ENCODE data around the gene ANKRD45. TPM values are rescaled to one million over a fixed set of nuclear protein-coding genes. Genes with fewer than 3 reads are reported as not detected.
"Not testable (repeated sequence)": the region's sequence is repeated elsewhere in the genome, so short reads cannot be mapped to it uniquely, and the experiment has no call there.

Gene ANKRD45, protein sequence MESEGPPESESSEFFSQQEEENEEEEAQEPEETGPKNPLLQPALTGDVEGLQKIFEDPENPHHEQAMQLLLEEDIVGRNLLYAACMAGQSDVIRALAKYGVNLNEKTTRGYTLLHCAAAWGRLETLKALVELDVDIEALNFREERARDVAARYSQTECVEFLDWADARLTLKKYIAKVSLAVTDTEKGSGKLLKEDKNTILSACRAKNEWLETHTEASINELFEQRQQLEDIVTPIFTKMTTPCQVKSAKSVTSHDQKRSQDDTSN
- total RNA-seq = not detected

DNA sequence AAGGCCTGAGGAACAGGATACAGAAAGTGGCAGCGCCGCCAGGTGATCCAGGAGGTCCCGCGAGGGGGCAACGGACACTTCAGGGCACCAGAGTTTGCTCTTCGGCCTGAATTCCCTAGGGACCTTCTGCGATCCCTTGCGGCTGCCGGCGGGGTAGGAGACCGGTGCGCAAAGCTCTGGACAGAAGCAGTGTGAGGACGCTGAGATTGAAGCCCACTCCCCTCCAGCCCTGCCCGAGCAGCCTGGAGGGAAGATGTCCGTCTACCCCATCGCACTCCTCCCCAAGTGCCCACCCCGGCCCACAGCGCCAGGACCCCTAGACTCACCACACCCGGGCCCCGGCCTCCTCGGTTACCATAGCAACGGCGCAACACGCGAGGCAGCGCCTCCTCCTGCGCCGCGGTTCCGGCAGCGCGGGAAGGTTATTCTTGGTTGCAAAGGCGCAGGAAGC is at the start of gene ANKRD45:
Gene ANKRD45, minus strand, starts transcription at position 361 of the 451 bp plus-strand sequence. CDS start 10,433 bp downstream, outside the sequence.
- H3K27ac Mint-ChIP-seq = peak within 1 kb of the TSS in 1 of 2 donors; percentile 45
- DNase-seq (ENCODE audit: low spot score in 2 of 2) = peak in 1 of 2 donors; percentile 27
- peaks cover 0 to 5% of the 10 kb centered on the region in 2 donors for H3K36me3 Mint-ChIP-seq
- peak in 1 of 2 donors; percentile 53 for ATAC-seq
- no peaks in the 10 kb centered on the region for H3K9me3 Mint-ChIP-seq

DNA sequence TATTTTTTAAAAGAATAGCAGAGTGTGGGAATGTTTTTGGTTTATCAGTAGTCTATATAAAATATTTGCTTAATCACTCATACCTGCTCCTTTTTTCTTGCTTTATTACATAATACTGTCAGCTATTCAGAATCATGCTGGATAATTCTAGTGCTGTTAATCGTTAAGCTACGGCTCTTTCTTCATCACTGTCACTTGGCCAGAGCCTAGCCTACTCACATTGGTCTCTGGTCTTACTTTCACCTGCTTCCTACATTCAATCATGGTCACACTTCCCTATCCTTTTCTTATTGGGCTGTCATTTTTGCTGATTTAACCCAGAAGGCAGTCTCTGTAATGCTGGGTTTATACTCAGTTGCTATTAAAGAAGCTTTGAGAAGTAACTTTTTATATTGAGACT is 47.6 kb upstream of the ANKRD45 start:
- DNase-seq (ENCODE audit: low spot score in 2 of 2) (no peak), ATAC-seq (no peak)
- H3K36me3 Mint-ChIP-seq = peaks cover 14 to 23% of the 10 kb centered on the region in 2 donors
- H3K27ac Mint-ChIP-seq = no peak overlapping the region
- H3K9me3 Mint-ChIP-seq = peaks cover 0 to 5% of the 10 kb centered on the region in 2 donors

DNA sequence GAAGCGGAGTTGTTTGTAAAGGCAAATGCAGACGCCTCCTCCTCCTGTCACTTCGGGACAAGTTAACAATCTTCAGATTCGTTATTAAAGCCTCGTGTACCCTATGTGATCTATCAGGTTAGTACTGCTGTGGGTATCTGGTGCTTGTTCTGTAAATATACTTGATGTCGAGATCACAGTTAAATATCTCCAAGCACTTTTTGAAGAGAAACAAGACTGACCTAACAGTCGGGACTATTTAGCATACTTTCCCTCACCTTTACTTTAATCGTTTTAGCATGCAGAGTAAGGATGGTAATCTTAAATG is 45.8 kb upstream of the ANKRD45 start:
- Mint-ChIP-seq H3K36me3 (peaks cover 14 to 19% of the 10 kb centered on the region in 2 donors), H3K27ac (peak overlapping the region; percentile 93 to 96), H3K9me3 (peaks cover 0 to 5% of the 10 kb centered on the region in 2 donors)
- ATAC-seq (no peak), DNase-seq (ENCODE audit: low spot score in 2 of 2) (no peak)

DNA sequence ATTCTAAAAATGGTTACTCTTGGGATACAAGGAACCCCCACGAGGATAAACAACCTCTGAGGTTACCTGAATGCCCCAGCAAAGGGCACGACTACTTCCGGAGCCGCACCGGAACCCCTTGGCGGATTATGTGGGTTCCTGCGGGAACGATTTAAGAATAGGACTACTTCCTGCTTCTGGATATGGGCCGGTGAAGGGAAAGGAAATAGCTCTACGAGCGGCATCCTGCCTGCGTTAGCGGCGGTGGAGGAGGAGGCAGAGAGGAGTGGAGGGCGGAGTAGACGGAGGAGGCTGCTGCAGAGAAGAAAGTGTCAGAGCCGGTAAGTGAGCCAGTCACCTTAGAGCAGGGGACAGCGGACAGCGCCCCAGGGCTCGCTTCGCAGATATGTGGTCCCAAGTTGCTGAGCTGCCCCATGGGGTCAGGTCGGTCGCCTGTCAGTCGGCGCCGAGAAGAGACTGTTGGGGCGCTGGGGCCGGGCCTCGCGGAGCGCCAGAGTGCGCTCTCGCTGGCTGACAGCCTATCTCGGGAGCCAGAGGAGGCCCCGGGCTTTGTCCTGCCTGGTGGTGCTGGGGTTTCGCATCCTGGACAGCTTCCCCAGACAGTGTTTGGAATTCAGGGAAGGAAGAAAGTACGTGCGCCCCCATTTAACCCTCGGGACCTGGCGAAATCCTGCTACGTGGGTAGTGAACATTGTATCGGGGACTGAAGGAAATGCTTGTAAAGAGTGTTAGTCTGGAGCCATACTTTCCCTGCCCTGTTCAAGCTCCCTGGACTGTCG is 45.3 kb upstream of the ANKRD45 start, which contains the start of gene KLHL20:
Gene KLHL20, plus strand, starts transcription at position 223 of the 779 bp plus-strand sequence. CDS start 1,063 bp downstream, outside the sequence.
- DNase-seq (ENCODE audit: low spot score in 2 of 2) (peak; percentile 87 to 90), ATAC-seq (peak; percentile 98 to 99)
- H3K9me3 Mint-ChIP-seq = peaks cover 0 to 5% of the 10 kb centered on the region in 2 donors
- peak within 1 kb of the TSS; percentile 93 to 96 for H3K27ac Mint-ChIP-seq
- H3K36me3 Mint-ChIP-seq = peaks cover 14 to 15% of the 10 kb centered on the region in 2 donors

DNA sequence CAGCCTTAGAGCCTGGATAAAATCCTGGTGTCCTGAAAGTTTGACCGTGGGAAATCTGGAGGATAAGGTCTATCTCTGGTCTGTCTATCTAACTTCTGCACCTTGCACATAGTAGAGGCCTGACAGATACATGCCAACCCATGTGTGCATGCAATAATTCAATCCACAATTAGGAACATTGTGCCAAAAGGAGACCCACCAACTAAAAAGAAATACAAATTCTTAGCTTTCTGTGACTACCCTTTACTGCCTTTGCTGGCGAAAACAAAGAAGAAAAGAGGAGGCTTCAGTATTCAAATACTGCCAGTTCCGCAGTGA is 44.7 kb upstream of the ANKRD45 start:
- Mint-ChIP-seq H3K9me3 (peaks cover 0 to 5% of the 10 kb centered on the region in 2 donors), H3K27ac (peak overlapping the region; percentile 93 to 96), H3K36me3 (peaks cover 14 to 15% of the 10 kb centered on the region in 2 donors)
- no peak for ATAC-seq
- DNase-seq (ENCODE audit: low spot score in 2 of 2) = no peak

DNA sequence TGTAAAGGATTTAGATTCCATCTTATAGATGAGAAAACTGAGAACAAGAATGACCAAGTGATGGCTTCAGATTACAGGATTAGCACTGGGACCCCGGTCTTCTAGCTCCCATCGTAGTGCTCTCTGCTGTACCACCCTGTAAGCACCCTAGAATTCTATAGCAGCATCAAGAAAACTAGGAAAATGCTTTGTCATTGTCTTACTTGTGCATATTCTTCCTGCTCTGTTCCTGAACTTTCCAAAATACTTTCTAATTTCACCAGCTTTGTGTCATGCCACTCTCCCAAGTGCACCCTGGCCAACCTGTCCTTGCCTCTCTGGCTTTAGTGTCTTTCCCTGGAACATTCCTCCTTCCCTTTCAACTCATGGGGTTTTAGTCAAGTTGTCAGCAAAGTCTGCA is 39.1 kb upstream of the ANKRD45 start:
- H3K9me3 Mint-ChIP-seq = peaks cover 0 to 3% of the 10 kb centered on the region in 2 donors

DNA sequence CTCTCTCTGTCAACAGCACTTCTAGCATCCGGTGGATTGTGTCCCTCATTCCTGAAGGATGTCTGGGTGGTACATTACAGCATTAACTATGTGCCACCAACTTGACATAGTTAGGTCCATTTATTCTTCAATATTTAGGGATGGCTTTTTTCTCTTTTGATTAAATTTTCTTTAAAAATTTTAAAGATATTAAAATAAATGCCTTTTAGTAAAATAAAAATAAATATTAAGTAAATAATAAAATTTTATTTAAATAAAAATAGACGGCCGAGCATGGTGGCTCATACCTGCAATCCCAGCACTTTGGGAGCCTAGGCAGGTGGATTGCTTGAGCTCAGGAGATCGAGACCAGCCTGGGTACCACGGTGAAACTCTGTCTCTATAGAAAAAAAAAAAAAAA is 35.5 kb upstream of the ANKRD45 start:
- Mint-ChIP-seq H3K27ac (no peak overlapping the region), H3K36me3 (no peaks in the 10 kb centered on the region), H3K9me3 (no peaks in the 10 kb centered on the region)
- no peak for ATAC-seq
- DNase-seq (ENCODE audit: low spot score in 2 of 2) = no peak

More for the DNA sequence above, 39.1 kb upstream of the ANKRD45 start:
- Mint-ChIP-seq H3K36me3 (peaks cover 0 to 2% of the 10 kb centered on the region in 2 donors), H3K27ac (no peak overlapping the region)
- ATAC-seq = no peak
- DNase-seq (ENCODE audit: low spot score in 2 of 2) = no peak

DNA sequence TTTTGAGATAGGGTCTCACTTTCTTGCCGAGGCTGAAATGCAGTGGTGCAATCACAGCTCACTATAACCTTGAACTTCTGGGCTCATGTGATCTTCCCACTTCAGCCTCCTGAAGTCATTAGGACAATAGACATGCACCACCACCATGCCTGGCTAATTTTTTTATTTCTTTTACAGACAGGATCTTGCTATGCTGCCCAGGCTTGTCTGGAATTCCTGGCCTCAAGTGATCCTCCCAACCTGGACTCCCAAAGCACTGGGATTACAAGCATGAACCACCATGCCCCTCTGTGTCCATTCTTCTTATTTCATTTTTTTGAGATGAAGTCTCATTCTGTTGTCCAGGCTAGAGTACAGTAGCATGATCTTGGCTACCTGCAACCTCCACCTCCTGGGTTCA is 33.1 kb upstream of the ANKRD45 start:
- DNase-seq (ENCODE audit: low spot score in 2 of 2) = no peak
- no peaks in the 10 kb centered on the region for H3K9me3 Mint-ChIP-seq
- no peak for ATAC-seq
- H3K27ac Mint-ChIP-seq = no peak overlapping the region
- peaks cover 0 to 1% of the 10 kb centered on the region in 2 donors for H3K36me3 Mint-ChIP-seq

DNA sequence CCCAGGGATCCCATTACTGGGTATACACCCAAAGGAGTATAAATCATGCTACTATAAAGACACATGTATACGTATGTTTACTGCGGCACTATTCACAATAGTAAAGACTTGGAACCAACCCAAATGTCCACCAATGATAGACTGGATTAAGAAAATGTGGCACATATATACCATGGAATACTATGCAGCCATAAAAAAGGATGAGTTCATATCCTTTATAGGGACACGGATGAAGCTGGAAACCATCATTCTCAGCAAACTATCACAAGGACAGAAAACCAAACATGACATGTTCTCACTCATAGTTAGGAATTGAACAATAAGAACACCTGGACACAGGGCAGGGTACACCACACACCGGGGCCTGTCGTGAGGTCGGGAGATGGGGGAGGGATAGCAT is 31.6 kb upstream of the ANKRD45 start:
- H3K9me3 Mint-ChIP-seq; DNase-seq (ENCODE audit: low spot score in 2 of 2); H3K27ac Mint-ChIP-seq; ATAC-seq: not testable (repeated sequence)
- peaks cover 0 to 10% of the 10 kb centered on the region in 2 donors for H3K36me3 Mint-ChIP-seq

DNA sequence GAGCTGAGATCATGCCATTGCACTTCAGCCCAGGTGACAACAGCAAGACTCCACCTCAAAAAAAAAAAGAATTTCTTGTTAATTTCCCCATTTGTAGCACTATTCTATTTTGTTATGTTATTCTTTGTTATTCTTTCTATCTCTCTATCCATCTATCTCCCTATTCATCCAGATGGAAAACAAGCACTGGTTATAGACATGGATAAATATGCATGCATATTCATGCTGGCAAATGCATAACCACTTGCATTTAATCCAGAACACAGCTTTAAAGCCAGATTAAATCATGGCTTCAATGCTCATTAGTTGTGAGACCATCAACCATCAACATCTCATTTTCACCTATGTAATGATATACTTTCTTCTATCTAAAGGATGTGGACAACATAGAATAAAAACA is 23.6 kb upstream of the ANKRD45 start:
- no peak for DNase-seq (ENCODE audit: low spot score in 2 of 2)
- peaks cover 0 to 10% of the 10 kb centered on the region in 2 donors for H3K36me3 Mint-ChIP-seq
- peaks cover 0 to 5% of the 10 kb centered on the region in 2 donors for H3K9me3 Mint-ChIP-seq
- no peak overlapping the region for H3K27ac Mint-ChIP-seq
- no peak for ATAC-seq

DNA sequence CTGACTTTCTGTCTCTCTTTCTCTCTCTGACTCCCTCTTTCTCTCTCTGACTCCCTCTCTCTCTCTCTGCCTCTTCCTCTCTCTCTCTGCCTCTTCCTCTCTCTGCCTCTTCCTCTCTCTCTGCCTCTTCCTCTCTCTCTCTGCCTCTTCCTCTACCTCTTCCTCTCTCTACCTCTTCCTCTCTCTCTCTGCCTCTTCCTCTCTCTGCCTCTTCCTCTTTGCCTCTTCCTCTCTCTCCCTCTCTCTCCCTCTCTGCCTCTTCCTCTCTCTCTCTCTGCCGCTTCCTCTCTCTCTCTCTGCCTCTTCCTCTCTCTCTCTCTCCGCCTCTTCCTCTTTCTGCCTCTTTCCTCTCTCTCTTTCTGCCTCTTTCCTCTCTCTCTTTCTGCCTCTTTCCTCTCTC is 18.6 kb upstream of the ANKRD45 start:
- Mint-ChIP-seq H3K27ac (peak overlapping the region; percentile 38 to 63), H3K36me3 (no peaks in the 10 kb centered on the region), H3K9me3 (no peaks in the 10 kb centered on the region)
- no peak for ATAC-seq
- no peak for DNase-seq (ENCODE audit: low spot score in 2 of 2)

DNA sequence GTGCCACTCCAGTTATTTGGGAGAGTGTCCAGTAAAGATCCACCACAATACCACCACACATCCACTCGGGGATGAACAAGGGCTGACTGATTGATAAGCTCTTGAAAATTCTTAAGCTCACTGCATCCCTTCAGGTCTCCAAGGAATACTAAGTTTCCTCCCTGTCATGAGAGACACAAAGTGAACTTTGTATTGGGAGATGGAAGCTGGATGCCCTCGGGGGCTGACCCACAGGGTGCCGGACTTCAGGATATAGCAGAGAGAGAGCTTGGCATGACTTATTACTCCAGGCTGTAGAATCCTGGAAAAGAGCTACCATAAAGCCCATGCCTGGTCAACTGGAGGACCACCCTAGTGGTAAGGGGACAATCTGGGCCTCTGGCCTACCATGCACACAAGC is 15.5 kb upstream of the ANKRD45 start:
- not testable (repeated sequence) for DNase-seq (ENCODE audit: low spot score in 2 of 2); H3K36me3 Mint-ChIP-seq; H3K27ac Mint-ChIP-seq; ATAC-seq; H3K9me3 Mint-ChIP-seq

DNA sequence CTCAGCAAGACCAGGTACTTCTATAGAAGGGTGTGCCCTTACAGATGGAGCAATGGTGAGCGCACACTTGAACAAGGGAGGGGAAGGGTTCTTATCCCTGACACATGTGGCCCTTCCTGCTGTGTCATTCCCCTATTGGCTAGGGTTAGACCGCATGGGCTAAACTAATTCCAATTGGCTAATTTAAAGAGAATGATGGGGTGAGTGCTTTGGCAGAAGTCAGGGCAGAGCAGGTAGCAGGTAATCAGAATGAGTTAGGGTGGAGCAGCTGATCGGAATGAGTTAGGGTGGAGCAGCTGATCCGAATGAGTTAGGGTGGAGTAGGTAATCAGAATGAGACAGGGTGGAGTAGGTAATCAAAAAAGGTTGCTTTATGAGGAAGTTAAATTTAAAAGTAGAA is 14.2 kb upstream of the ANKRD45 start:
- not testable (repeated sequence) for H3K27ac Mint-ChIP-seq; DNase-seq (ENCODE audit: low spot score in 2 of 2); H3K9me3 Mint-ChIP-seq; ATAC-seq; H3K36me3 Mint-ChIP-seq

DNA sequence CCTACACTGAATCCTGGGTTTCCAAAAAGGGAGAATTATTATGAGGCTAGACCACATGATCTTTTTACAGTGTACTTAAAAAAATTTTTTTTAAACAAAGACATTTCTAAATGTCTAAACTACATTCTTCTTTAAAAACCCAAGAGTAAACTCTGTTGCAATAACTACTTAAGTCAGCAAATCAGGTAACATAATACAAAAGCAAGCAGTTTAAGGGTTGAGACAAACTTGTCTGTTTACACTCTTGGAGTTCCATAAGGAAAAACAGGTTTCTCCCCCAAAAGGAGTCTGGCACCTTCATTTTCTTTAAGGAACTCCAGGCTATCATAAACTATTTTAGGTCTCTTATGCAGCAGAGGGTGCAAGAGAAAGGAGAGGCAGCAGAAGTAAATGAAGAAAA is 12.5 kb upstream of the ANKRD45 start:
- H3K36me3 Mint-ChIP-seq = no peaks in the 10 kb centered on the region
- no peaks in the 10 kb centered on the region for H3K9me3 Mint-ChIP-seq
- ATAC-seq (no peak), DNase-seq (ENCODE audit: low spot score in 2 of 2) (no peak)
- peak overlapping the region in 1 of 2 donors; percentile 15 for H3K27ac Mint-ChIP-seq

DNA sequence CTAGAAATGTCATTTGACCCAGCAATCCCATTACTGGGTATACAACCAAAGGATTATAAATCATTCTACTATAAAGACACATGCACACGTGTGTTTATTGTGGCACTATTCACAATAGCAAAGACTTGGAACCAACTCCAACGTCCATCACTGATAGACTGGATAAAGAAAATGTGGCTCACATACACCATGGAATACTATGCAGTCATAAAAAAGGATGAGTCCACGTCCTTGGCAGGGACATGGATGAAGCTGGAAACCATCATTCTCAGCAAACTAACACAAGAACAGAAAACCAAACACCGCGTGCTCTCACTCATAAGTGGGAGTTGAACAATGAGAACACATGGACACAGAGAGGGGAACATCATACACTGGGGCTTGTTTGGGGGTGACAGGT is 10.5 kb upstream of the ANKRD45 start:
- H3K36me3 Mint-ChIP-seq; H3K27ac Mint-ChIP-seq; DNase-seq (ENCODE audit: low spot score in 2 of 2); H3K9me3 Mint-ChIP-seq; ATAC-seq: not testable (repeated sequence)

DNA sequence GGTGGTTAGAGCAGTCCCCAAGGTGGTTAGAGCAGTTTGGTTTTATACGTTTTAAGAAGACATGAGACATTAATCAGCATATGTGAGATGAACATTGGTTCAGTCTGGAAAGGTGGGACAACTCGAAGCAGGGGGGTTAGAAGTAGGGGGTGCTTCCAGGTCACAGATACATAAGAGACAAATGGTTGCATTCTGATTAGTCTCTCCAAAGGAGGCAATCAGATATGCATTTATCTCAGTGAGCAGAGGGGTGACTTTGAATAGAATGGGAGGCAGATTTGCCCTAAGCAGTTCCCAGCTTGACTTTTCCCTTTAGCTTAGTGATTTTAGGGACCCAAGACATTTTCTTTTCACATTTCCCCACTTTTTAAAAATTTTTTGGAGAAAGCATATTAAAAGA is 4.8 kb upstream of the ANKRD45 start:
- not testable (repeated sequence) for H3K36me3 Mint-ChIP-seq; DNase-seq (ENCODE audit: low spot score in 2 of 2); H3K27ac Mint-ChIP-seq; ATAC-seq; H3K9me3 Mint-ChIP-seq

DNA sequence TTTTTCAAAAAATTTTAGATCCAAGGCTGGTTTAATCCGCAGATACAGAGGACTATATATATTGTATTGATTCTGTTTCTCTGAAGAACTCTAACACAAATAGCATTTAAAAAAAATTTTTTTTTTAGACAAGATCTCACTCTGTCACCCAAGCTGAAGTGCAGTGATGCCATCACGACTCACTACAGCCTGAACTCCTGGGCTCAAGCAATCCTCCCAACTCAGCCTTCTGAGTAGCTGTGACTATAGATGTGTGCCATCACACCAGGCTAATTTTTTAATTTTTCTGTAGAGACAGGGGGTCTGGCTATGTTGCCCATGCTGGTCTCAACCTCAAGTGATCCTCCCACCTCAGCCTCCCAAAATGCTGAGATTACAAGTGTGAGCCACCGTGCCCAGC is 3.0 kb downstream of the ANKRD45 start:
- H3K9me3 Mint-ChIP-seq = no peaks in the 10 kb centered on the region
- H3K27ac Mint-ChIP-seq = no peak overlapping the region
- ATAC-seq (no peak), DNase-seq (ENCODE audit: low spot score in 2 of 2) (no peak)
- H3K36me3 Mint-ChIP-seq = peaks cover 0 to 5% of the 10 kb centered on the region in 2 donors
